HL-60 (cell line): ENCODE results near the gene COL16A1.

Experiments used
- DNase-seq, 2 experiments: peaks; one replicate each; pipeline ENCODE4 v3.0.0-alpha.2; 2010 to 2020; ENCODE audit warnings: low read depth in 1 of 2, low spot score in 1 of 2
- H3K27ac ChIP-seq: fragments of 250-450 bp; sonication (Bioruptor Pico); replicated peaks from 2 replicates; pipeline ENCODE4 v1.5.1; 2020; ENCODE audit warnings: mild to moderate bottlenecking, moderate library complexity
- H3K27me3 ChIP-seq: fragments of 250-450 bp; sonication (Bioruptor Pico); 2 replicates; pipeline ENCODE4 v1.5.1; 2021; ENCODE audit warnings: mild to moderate bottlenecking, moderate library complexity; ENCODE audit not compliant: insufficient read depth, poor library complexity, severe bottlenecking
- H3K4me3 ChIP-seq: replicated peaks from 2 replicates; pipeline ENCODE4 v1.5.1; 2011; ENCODE audit warnings: mild to moderate bottlenecking, control low read depth, low read length; ENCODE audit not compliant: insufficient read depth
- CTCF ChIP-seq: IDR thresholded peaks from one replicate; pipeline ENCODE4 v1.5.1; 2011; ENCODE audit warnings: low read length, control low read depth, inconsistent platforms; ENCODE audit not compliant: insufficient read depth
- GABPA ChIP-seq: IDR thresholded peaks from 2 replicates; pipeline ENCODE4 v1.6.1; 2012; ENCODE audit warnings: low read depth
- POLR2AphosphoS5 ChIP-seq: IDR thresholded peaks from 2 replicates; pipeline ENCODE4 v1.6.1; 2012; ENCODE audit warnings: low read depth
- REST ChIP-seq: IDR thresholded peaks from 2 replicates; pipeline ENCODE4 v1.6.1; 2012; ENCODE audit warnings: low read depth; ENCODE audit not compliant: insufficient replicate concordance
- SPI1 ChIP-seq: IDR thresholded peaks from 2 replicates; pipeline ENCODE4 v1.6.1; 2012; ENCODE audit warnings: low read depth, mild to moderate bottlenecking, borderline replicate concordance

The COL16A1 gene

GRCh38 chr1:31695327-31695726 lies 8.5 kb downstream of the COL16A1 start:
- H3K27me3 ChIP-seq: peaks cover 3% of the 10 kb centered on the region
- no peak overlapping the region for H3K4me3 ChIP-seq
- no peak for TF ChIP-seq CTCF
- no peak for TF ChIP-seq REST
- DNase-seq: no peak
- H3K27ac ChIP-seq: no peak overlapping the region

- no peak for TF ChIP-seq POLR2AphosphoS5
- no peak for TF ChIP-seq CTCF
- no peak for TF ChIP-seq REST
- TF ChIP-seq GABPA: no peak
- TF ChIP-seq SPI1: no peak
- no peak for DNase-seq
- Histone ChIP-seq H3K4me3 (no peak overlapping the region), H3K27me3 (peaks cover 3% of the 10 kb centered on the region), H3K27ac (no peak overlapping the region)
These were observed 8.9 kb downstream of the COL16A1 start for GRCh38 chr1:31694964-31695313.

- no peak overlapping the region for H3K4me3 ChIP-seq
- no peak for DNase-seq
- peaks cover 3% of the 10 kb centered on the region for H3K27me3 ChIP-seq
- TF ChIP-seq CTCF (no peak), POLR2AphosphoS5 (no peak), REST (no peak), SPI1 (no peak), GABPA (no peak)
- no peak overlapping the region for H3K27ac ChIP-seq
These were observed 9.5 kb downstream of the COL16A1 start for GRCh38 chr1:31694069-31694963.
